CD14-positive monocyte (primary cell): Measurements from ENCODE around the gene CDC34. TPM values are rescaled to one million over a fixed set of nuclear protein-coding genes. Genes with fewer than 3 reads are reported as not detected.

Experiments used
- DNase-seq, 3 donors: peaks; one replicate each; pipeline ENCODE4 v3.0.0-alpha.2; 2011 to 2022
- H2AFZ ChIP-seq: 2 replicates; pipeline ENCODE4 v1.6.0; 2012; ENCODE audit warnings: mild to moderate bottlenecking, low read depth, low read length, inconsistent platforms; ENCODE audit not compliant: insufficient read depth, poor library complexity, severe bottlenecking
- H3K27ac ChIP-seq, 2 donors: 1 replicate in 1 of 2; 2 replicates in 1 of 2; pipeline ENCODE4 v1.5.1; 2012 to 2013; ENCODE audit warnings: low read length in 2 of 2, control low read depth in 1 of 2, inconsistent platforms in 1 of 2, low read depth in 1 of 2, mild to moderate bottlenecking in 1 of 2
- H3K27me3 ChIP-seq, 2 donors: one replicate each; pipeline versions ENCODE4 v1.6.0 to v1.6.1; 2011 to 2013; ENCODE audit warnings: low read length in 2 of 2; ENCODE audit not compliant: control insufficient read depth in 2 of 2, insufficient read depth in 2 of 2
- H3K36me3 ChIP-seq, 2 donors: replicated peaks in 1 of 2; 1 replicate in 1 of 2; 2 replicates in 1 of 2; pipeline versions ENCODE4 v1.5.1 to v1.6.1; 2012 to 2013; ENCODE audit warnings: low read length in 2 of 2, control low read depth in 1 of 2, inconsistent platforms in 1 of 2, mild to moderate bottlenecking in 1 of 2; ENCODE audit not compliant: insufficient read depth in 2 of 2, control insufficient read depth in 1 of 2
- H3K4me1 ChIP-seq, 2 donors: 1 replicate in 1 of 2; 2 replicates in 1 of 2; pipeline versions ENCODE4 v1.5.1 to v1.6.1; 2012 to 2013; ENCODE audit warnings: low read length in 2 of 2, control low read depth in 1 of 2, inconsistent platforms in 1 of 2, mild to moderate bottlenecking in 1 of 2, moderate library complexity in 1 of 2; ENCODE audit not compliant: insufficient read depth in 2 of 2, control insufficient read depth in 1 of 2
- H3K4me2 ChIP-seq: replicated peaks from 2 replicates; pipeline ENCODE3; 2012; ENCODE audit warnings: low read length, moderate library complexity, mild to moderate bottlenecking; ENCODE audit not compliant: poor library complexity, severe bottlenecking; ENCODE audit errors: extremely low read depth
- H3K4me3 ChIP-seq, 3 experiments: fragments of 200-600 bp in 1 of 3; sonication (generic) in 1 of 3; replicated peaks in 1 of 3; 1 replicate in 2 of 3; 2 replicates in 1 of 3; pipeline ENCODE4 v1.5.1; 2011 to 2013; ENCODE audit warnings: low read length in 3 of 3, mild to moderate bottlenecking in 3 of 3, control low read depth in 2 of 3, low read depth in 2 of 3, inconsistent platforms in 1 of 3, moderate library complexity in 1 of 3
- H3K79me2 ChIP-seq: 2 replicates; pipeline ENCODE4 v1.6.0; 2012; ENCODE audit warnings: mild to moderate bottlenecking, control low read depth, inconsistent platforms, low read length, moderate library complexity; ENCODE audit not compliant: insufficient read depth
- H3K9ac ChIP-seq: 2 replicates; pipeline ENCODE4 v1.6.0; 2017; ENCODE audit warnings: low read length, mild to moderate bottlenecking; ENCODE audit not compliant: insufficient read depth, poor library complexity, severe bottlenecking
- H3K9me3 ChIP-seq, 2 donors: replicated peaks in 1 of 2; 1 replicate in 1 of 2; 2 replicates in 1 of 2; pipeline versions ENCODE4 v1.5.1 to v1.6.1; 2012 to 2013; ENCODE audit warnings: low read length in 2 of 2, control low read depth in 1 of 2; ENCODE audit not compliant: control insufficient read depth in 1 of 2, insufficient read depth in 1 of 2
- H4K20me1 ChIP-seq: 2 replicates; pipeline ENCODE4 v1.6.0; 2012; ENCODE audit warnings: mild to moderate bottlenecking, low read length, control low read depth, moderate library complexity; ENCODE audit not compliant: insufficient read depth
- H3K27ac Mint-ChIP-seq, 7 donors: one replicate each; pipeline ENCODE4 v1.8.0; 2020; ENCODE audit warnings: mild to moderate bottlenecking in 7 of 7, mixed read lengths in 7 of 7, moderate library complexity in 6 of 7, inconsistent platforms in 2 of 7
- H3K27me3 Mint-ChIP-seq, 3 donors: one replicate each; pipeline ENCODE4 v1.8.0; 2021 to 2022; ENCODE audit warnings: low read depth in 3 of 3, mild to moderate bottlenecking in 3 of 3, mixed read lengths in 3 of 3, moderate library complexity in 3 of 3, inconsistent platforms in 1 of 3
- H3K36me3 Mint-ChIP-seq, 2 donors: one replicate each; pipeline ENCODE4 v1.8.0; 2020; ENCODE audit warnings: mixed read lengths in 2 of 2, inconsistent platforms in 1 of 2, mild to moderate bottlenecking in 1 of 2
- H3K4me1 Mint-ChIP-seq: one replicate; pipeline ENCODE4 v1.8.0; 2020; ENCODE audit warnings: mild to moderate bottlenecking, mixed read lengths
- H3K4me3 Mint-ChIP-seq, 2 donors: one replicate each; pipeline ENCODE4 v1.8.0; 2020; ENCODE audit warnings: mild to moderate bottlenecking in 2 of 2, mixed read lengths in 2 of 2, moderate library complexity in 1 of 2
- H3K9me3 Mint-ChIP-seq, 7 donors: one replicate each; pipeline ENCODE4 v1.8.0; 2020 to 2022; ENCODE audit warnings: mixed read lengths in 7 of 7, mild to moderate bottlenecking in 6 of 7, moderate library complexity in 6 of 7, inconsistent platforms in 2 of 7
- CTCF ChIP-seq: fragments of 200-600 bp; IDR thresholded peaks from one replicate; pipeline ENCODE4 v1.8.0; 2022; ENCODE audit warnings: antibody characterized with exemption, mild to moderate bottlenecking
- WGBS: methylation state at CpG from one replicate; pipeline ENCODE4 v1.1.5; 2013; ENCODE audit warnings: missing lambda C conversion rate; ENCODE audit not compliant: insufficient coverage; 5-methylcytosine and 5-hydroxymethylcytosine counted together
- intact Hi-C, 2 donors: fragments of 100-400 bp; cut with micrococcal nuclease; formaldehyde crosslinking; loops; one replicate each; pipeline versions ENCODE4 v1.15.0 to v1.15.1; 2023
- polyA plus RNA-seq, 3 donors: library from polyadenylated mRNA; depleted of rRNA in 1 of 3; unstranded in 2 of 3; stranded (reverse) in 1 of 3; fragments of 300-500 nt in 2 of 3; fragments of >200 nt in 1 of 3; fragmentation: Illumina TruSeq in 2 of 3; gene quantifications; 1 replicate in 2 of 3; 2 replicates in 1 of 3; pipeline ENCODE4 v1.2.3, GENCODE V29; 2012 to 2021

CDC34 gene
- polyA plus RNA-seq, 3 donors = 25.2 to 49.2 (median 43.0) TPM

GRCh38 chr19:579842-580155 is 48.2 kb downstream of the CDC34 start:
- Histone ChIP-seq H3K9me3 (no peaks in the 10 kb centered on the region), H3K4me3 (no peak overlapping the region), H3K4me2 (no peak overlapping the region), H3K9ac (no peak overlapping the region), H3K27me3 (no peaks in the 10 kb centered on the region), H3K36me3 (peaks cover 44 to 47% of the 10 kb centered on the region in 2 donors), H3K4me1 (peaks cover 2 to 11% of the 10 kb centered on the region in 2 donors), H3K27ac (no peak overlapping the region), H4K20me1 (peaks cover 92% of the 10 kb centered on the region), H3K79me2 (peaks cover 53% of the 10 kb centered on the region), H2AFZ (no peak overlapping the region)
- peaks cover 13% of the 10 kb centered on the region for H3K4me1 Mint-ChIP-seq
- peak overlapping the region in 1 of 7 donors; percentile 37 for H3K27ac Mint-ChIP-seq
- peaks cover 1 to 3% (median 2%) of the 10 kb centered on the region in 3 donors for H3K27me3 Mint-ChIP-seq
- no peak for DNase-seq
- no peaks in the 10 kb centered on the region for H3K9me3 Mint-ChIP-seq
- H3K4me3 Mint-ChIP-seq = no peak overlapping the region
- H3K36me3 Mint-ChIP-seq = peaks cover 18 to 51% of the 10 kb centered on the region in 2 donors
- intact Hi-C loops = loop anchor here in 1 of 2 donors (5.0 kb wide), 1 partner anchor 153 kb away; no protein-coding TSS in a partner anchor
- no peak for TF ChIP-seq CTCF
- 97% methylated on average over 11 of the region's 11 CpGs for WGBS

GRCh38 chr19:580274-580835 is 48.8 kb downstream of the CDC34 start:
- no peak overlapping the region for H3K9ac ChIP-seq
- H3K79me2 ChIP-seq = peaks cover 48% of the 10 kb centered on the region
- H3K4me3 ChIP-seq = no peak overlapping the region
- no peak overlapping the region for H3K4me3 Mint-ChIP-seq
- no peak overlapping the region for H3K4me2 ChIP-seq
- no peaks in the 10 kb centered on the region for H3K9me3 ChIP-seq
- H3K9me3 Mint-ChIP-seq = no peaks in the 10 kb centered on the region
- H4K20me1 ChIP-seq = peaks cover 87% of the 10 kb centered on the region
- 93% methylated on average over 18 of the region's 22 CpGs for WGBS
- H3K27me3 Mint-ChIP-seq = peaks cover 2 to 3% (median 2%) of the 10 kb centered on the region in 3 donors
- peak overlapping the region in 1 of 7 donors; percentile 37 for H3K27ac Mint-ChIP-seq
- no peak for TF ChIP-seq CTCF
- peaks cover 44 to 47% of the 10 kb centered on the region in 2 donors for H3K36me3 ChIP-seq
- H3K27ac ChIP-seq = no peak overlapping the region
- DNase-seq = no peak
- H3K4me1 Mint-ChIP-seq = peaks cover 8% of the 10 kb centered on the region
- no peak overlapping the region for H2AFZ ChIP-seq
- peaks cover 0 to 6% of the 10 kb centered on the region in 2 donors for H3K4me1 ChIP-seq
- no peaks in the 10 kb centered on the region for H3K27me3 ChIP-seq
- intact Hi-C loops = loop anchor here in 1 of 2 donors (5.0 kb wide), 1 partner anchor 152 kb away; no protein-coding TSS in a partner anchor
- peaks cover 18 to 47% of the 10 kb centered on the region in 2 donors for H3K36me3 Mint-ChIP-seq
